ENCODE data around the gene SAMD9. TPM values are rescaled to one million over a fixed set of nuclear protein-coding genes. Genes with fewer than 3 reads are reported as not detected.

SAMD9 gene
- total RNA-seq, 2 experiments from 2014 or later: 6.1 to 7.6 TPM

GRCh38 chr7:93145354-93145753, 27.6 kb upstream of the SAMD9 start:
- H4K20me1 ChIP-seq (ENCODE audit: insufficient read depth, low read length): no peaks in the 10 kb centered on the region
- peak overlapping the region; percentile 18; the same call in 1 of the 2 replicates for H3K4me2 ChIP-seq (ENCODE audit: low read length)
- ChIA-PET POLR2A (interaction anchor here (0.6 to 2.9 kb wide), 3 partner anchors 8 to 1223 kb away, joined by 4 to 13 read pairs (median 5); no protein-coding TSS in a partner anchor), CTCF (ENCODE audit: unreplicated experiment) (no interaction called here)
- no peak overlapping the region for H3K4me3 ChIP-seq (ENCODE audit: low read depth, low read length, poor library complexity, severe bottlenecking)
- no peaks in the 10 kb centered on the region; the same call in 1 of the 2 replicates for H3K79me2 ChIP-seq (ENCODE audit: insufficient read depth, low read depth, low read length)
- no peaks in the 10 kb centered on the region for H3K36me3 ChIP-seq (ENCODE audit: insufficient read depth, low read length)
- intact Hi-C loops (cut with micrococcal nuclease; ENCODE audit: unreplicated experiment): no loop called here
- H3K9me2 ChIP-seq (ENCODE audit: insufficient read depth, low read length): no peaks in the 10 kb centered on the region
- DNase-seq (ENCODE audit: low spot score): peak; percentile 22
- no peak for TF ChIP-seq EZH2phosphoT487 (IDR thresholded peaks at IDR 0.05; ENCODE audit: borderline replicate concordance, low read depth, low read length)
- TF ChIP-seq CTCF (conservative IDR thresholded peaks at IDR 0.05; ENCODE audit: low read length): no peak
- no peaks in the 10 kb centered on the region for H3K9me3 ChIP-seq (ENCODE audit: low read length)
- H2AFZ ChIP-seq (ENCODE audit: low read length): peak overlapping the region; percentile 98; the same call in 1 of the 2 replicates
- no peak overlapping the region for H3K27ac ChIP-seq (ENCODE audit: low read depth, low read length, poor library complexity, severe bottlenecking)
- no TSS peak for BruUV-seq (replicated peaks)
- H3K4me1 ChIP-seq (ENCODE audit: insufficient read depth, low read length, poor library complexity, severe bottlenecking): peaks cover 30% of the 10 kb centered on the region

GRCh38 chr7:93142127-93142526, 24.3 kb upstream of the SAMD9 start:
- no TSS peak for BruUV-seq (replicated peaks)
- POLR2A ChIA-PET: interaction anchor here (1.7 kb wide), 1 partner anchor 25 kb away, joined by 4 read pairs; the partner anchor contains the start of gene SAMD9
- no peak for DNase-seq (ENCODE audit: low spot score)
- no peaks in the 10 kb centered on the region for H4K20me1 ChIP-seq (ENCODE audit: insufficient read depth, low read length)
- intact Hi-C loops (cut with micrococcal nuclease; ENCODE audit: unreplicated experiment): no loop called here
- H2AFZ ChIP-seq (ENCODE audit: low read length): no peak overlapping the region
- H3K4me3 ChIP-seq (ENCODE audit: low read depth, low read length, poor library complexity, severe bottlenecking): no peak overlapping the region
- no peaks in the 10 kb centered on the region for H3K9me2 ChIP-seq (ENCODE audit: insufficient read depth, low read length)
- no peak overlapping the region for H3K4me2 ChIP-seq (ENCODE audit: low read length)
- H3K9me3 ChIP-seq (ENCODE audit: low read length): no peaks in the 10 kb centered on the region
- H3K36me3 ChIP-seq (ENCODE audit: insufficient read depth, low read length): no peaks in the 10 kb centered on the region
- H3K4me1 ChIP-seq (ENCODE audit: insufficient read depth, low read length, poor library complexity, severe bottlenecking): peaks cover 19% of the 10 kb centered on the region
- TF ChIP-seq EZH2phosphoT487 (IDR thresholded peaks at IDR 0.05; ENCODE audit: borderline replicate concordance, low read depth, low read length) (no peak), CTCF (conservative IDR thresholded peaks at IDR 0.05; ENCODE audit: low read length) (no peak)
- H3K79me2 ChIP-seq (ENCODE audit: insufficient read depth, low read depth, low read length): no peaks in the 10 kb centered on the region
- H3K27ac ChIP-seq (ENCODE audit: low read depth, low read length, poor library complexity, severe bottlenecking): no peak overlapping the region
- CTCF ChIA-PET (ENCODE audit: unreplicated experiment): no interaction called here

- no peak for DNase-seq (ENCODE audit: low spot score)
- Histone ChIP-seq H3K4me3 (ENCODE audit: low read depth, low read length, poor library complexity, severe bottlenecking) (no peak overlapping the region), H3K9me3 (ENCODE audit: low read length) (no peaks in the 10 kb centered on the region), H3K36me3 (ENCODE audit: insufficient read depth, low read length) (no peaks in the 10 kb centered on the region), H3K9me2 (ENCODE audit: insufficient read depth, low read length) (no peaks in the 10 kb centered on the region), H4K20me1 (ENCODE audit: insufficient read depth, low read length) (no peaks in the 10 kb centered on the region), H3K79me2 (ENCODE audit: insufficient read depth, low read depth, low read length) (no peaks in the 10 kb centered on the region), H3K4me2 (ENCODE audit: low read length) (no peak overlapping the region), H3K4me1 (ENCODE audit: insufficient read depth, low read length, poor library complexity, severe bottlenecking) (peaks cover 5% of the 10 kb centered on the region), H2AFZ (ENCODE audit: low read length) (no peak overlapping the region), H3K27ac (ENCODE audit: low read depth, low read length, poor library complexity, severe bottlenecking) (no peak overlapping the region)
- ChIA-PET POLR2A (no interaction called here), CTCF (ENCODE audit: unreplicated experiment) (no interaction called here)
- BruUV-seq (replicated peaks): no TSS peak
- TF ChIP-seq EZH2phosphoT487 (IDR thresholded peaks at IDR 0.05; ENCODE audit: borderline replicate concordance, low read depth, low read length) (no peak), CTCF (conservative IDR thresholded peaks at IDR 0.05; ENCODE audit: low read length) (no peak)
- intact Hi-C loops (cut with micrococcal nuclease; ENCODE audit: unreplicated experiment): no loop called here
These were observed 22.9 kb upstream of the SAMD9 start for GRCh38 chr7:93140582-93141191.
